ENCODE measurements around the gene KRT14. TPM values are rescaled to one million over a fixed set of nuclear protein-coding genes. Genes with fewer than 3 reads are reported as not detected.
"Not testable (repeated sequence)": the region's sequence is repeated elsewhere in the genome, so short reads cannot be mapped to it uniquely, and the experiment has no call there.

The KRT14 gene
- total RNA-seq, 1 experiment from 2014 or later = not detected

- not testable (repeated sequence) for DNase-seq (ENCODE audit: low spot score)
Observed at GRCh38 chr17:41610061-41610517, 23.4 kb upstream of the KRT14 start.

- DNase-seq (ENCODE audit: low spot score) = not testable (repeated sequence)
Observed at GRCh38 chr17:41606930-41607329, 20.2 kb upstream of the KRT14 start.

- DNase-seq (ENCODE audit: low spot score) = no peak
Observed at GRCh38 chr17:41602524-41602923, 15.8 kb upstream of the KRT14 start.

GRCh38 chr17:41600318-41600717 lies 13.6 kb upstream of the KRT14 start:
- no peak for DNase-seq (ENCODE audit: low spot score)

GRCh38 chr17:41599680-41600079 lies 13.0 kb upstream of the KRT14 start:
- no peak for DNase-seq (ENCODE audit: low spot score)

- DNase-seq (ENCODE audit: low spot score) = no peak
Observed at GRCh38 chr17:41595585-41595984, 8.9 kb upstream of the KRT14 start.

- DNase-seq (ENCODE audit: low spot score) = no peak
Observed at GRCh38 chr17:41594363-41594915, 7.7 kb upstream of the KRT14 start.

- no peak for DNase-seq (ENCODE audit: low spot score)
Observed at GRCh38 chr17:41593306-41593981, 6.7 kb upstream of the KRT14 start.

- no peak for DNase-seq (ENCODE audit: low spot score)
Observed at GRCh38 chr17:41592601-41593305, 6.1 kb upstream of the KRT14 start.

GRCh38 chr17:41589301-41589700 lies 2.6 kb upstream of the KRT14 start:
- no peak for DNase-seq (ENCODE audit: low spot score)

GRCh38 chr17:41588126-41588810 lies 1.6 kb upstream of the KRT14 start:
- no peak for DNase-seq (ENCODE audit: low spot score)

GRCh38 chr17:41585301-41586056 lies 1.2 kb downstream of the KRT14 start:
- DNase-seq (ENCODE audit: low spot score) = no peak

- DNase-seq (ENCODE audit: low spot score) = not testable (repeated sequence)
Observed at GRCh38 chr17:41584331-41584927, 2.3 kb downstream of the KRT14 start.

GRCh38 chr17:41583137-41584127 lies 3.3 kb downstream of the KRT14 start:
- no peak for DNase-seq (ENCODE audit: low spot score)

- not testable (repeated sequence) for DNase-seq (ENCODE audit: low spot score)
Observed at GRCh38 chr17:41582061-41582968, 4.4 kb downstream of the KRT14 start.

- DNase-seq (ENCODE audit: low spot score) = no peak
Observed at GRCh38 chr17:41581366-41582060, 5.2 kb downstream of the KRT14 start.

GRCh38 chr17:41580687-41581365 lies 5.9 kb downstream of the KRT14 start:
- DNase-seq (ENCODE audit: low spot score) = no peak

GRCh38 chr17:41580244-41580575 lies 6.5 kb downstream of the KRT14 start:
- DNase-seq (ENCODE audit: low spot score) = no peak

All from H4 (cell line).